WTC11 (cell line): ENCODE measurements around the gene VGLL1.

Experiments
- CBFB ChIP-seq: sonication (generic); formaldehyde crosslinking; IDR thresholded peaks from 2 replicates; pipeline ENCODE4 v1.8.1; 2022; ENCODE audit warnings: mild to moderate bottlenecking, low read depth, missing genetic modification reagents
- TF ChIP-seq, protein P1 (sequence below): fragments of 200-600 bp; IDR thresholded peaks from 2 replicates; pipeline ENCODE4 v1.8.0; 2022; ENCODE audit warnings: antibody characterized with exemption
- TF ChIP-seq, protein P2 (sequence below): sonication (generic); formaldehyde crosslinking; IDR thresholded peaks from 2 replicates; pipeline ENCODE4 v1.8.1; 2023; ENCODE audit warnings: mild to moderate bottlenecking, moderate library complexity, missing genetic modification reagents
- TF ChIP-seq, protein P3 (sequence below): fragments of 250-450 bp; sonication (Bioruptor Pico); IDR thresholded peaks from 2 replicates; pipeline ENCODE4 v1.9.0; 2021; ENCODE audit warnings: mild to moderate bottlenecking

DNA sequence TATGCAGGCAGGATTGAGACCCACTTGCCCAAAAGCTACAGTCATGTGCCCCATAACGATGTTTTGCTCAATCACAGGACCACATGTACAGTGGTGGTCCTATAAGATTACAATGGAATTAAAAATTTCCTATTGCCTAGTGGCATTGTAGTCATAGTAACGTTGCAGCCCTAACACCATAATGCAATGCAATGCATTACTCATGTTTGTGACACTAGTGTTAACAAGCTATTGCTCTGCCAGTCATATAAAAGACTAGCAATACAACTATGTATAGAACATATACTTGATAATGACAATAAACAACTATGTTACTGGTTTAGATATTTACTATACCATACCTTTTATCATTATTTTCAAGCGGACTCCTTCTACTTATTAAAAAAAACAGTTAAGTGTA, 50.6 kb downstream of the VGLL1 start:
- TF ChIP-seq, protein P1, sequence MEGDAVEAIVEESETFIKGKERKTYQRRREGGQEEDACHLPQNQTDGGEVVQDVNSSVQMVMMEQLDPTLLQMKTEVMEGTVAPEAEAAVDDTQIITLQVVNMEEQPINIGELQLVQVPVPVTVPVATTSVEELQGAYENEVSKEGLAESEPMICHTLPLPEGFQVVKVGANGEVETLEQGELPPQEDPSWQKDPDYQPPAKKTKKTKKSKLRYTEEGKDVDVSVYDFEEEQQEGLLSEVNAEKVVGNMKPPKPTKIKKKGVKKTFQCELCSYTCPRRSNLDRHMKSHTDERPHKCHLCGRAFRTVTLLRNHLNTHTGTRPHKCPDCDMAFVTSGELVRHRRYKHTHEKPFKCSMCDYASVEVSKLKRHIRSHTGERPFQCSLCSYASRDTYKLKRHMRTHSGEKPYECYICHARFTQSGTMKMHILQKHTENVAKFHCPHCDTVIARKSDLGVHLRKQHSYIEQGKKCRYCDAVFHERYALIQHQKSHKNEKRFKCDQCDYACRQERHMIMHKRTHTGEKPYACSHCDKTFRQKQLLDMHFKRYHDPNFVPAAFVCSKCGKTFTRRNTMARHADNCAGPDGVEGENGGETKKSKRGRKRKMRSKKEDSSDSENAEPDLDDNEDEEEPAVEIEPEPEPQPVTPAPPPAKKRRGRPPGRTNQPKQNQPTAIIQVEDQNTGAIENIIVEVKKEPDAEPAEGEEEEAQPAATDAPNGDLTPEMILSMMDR, result no peak
- TF ChIP-seq, protein P2, sequence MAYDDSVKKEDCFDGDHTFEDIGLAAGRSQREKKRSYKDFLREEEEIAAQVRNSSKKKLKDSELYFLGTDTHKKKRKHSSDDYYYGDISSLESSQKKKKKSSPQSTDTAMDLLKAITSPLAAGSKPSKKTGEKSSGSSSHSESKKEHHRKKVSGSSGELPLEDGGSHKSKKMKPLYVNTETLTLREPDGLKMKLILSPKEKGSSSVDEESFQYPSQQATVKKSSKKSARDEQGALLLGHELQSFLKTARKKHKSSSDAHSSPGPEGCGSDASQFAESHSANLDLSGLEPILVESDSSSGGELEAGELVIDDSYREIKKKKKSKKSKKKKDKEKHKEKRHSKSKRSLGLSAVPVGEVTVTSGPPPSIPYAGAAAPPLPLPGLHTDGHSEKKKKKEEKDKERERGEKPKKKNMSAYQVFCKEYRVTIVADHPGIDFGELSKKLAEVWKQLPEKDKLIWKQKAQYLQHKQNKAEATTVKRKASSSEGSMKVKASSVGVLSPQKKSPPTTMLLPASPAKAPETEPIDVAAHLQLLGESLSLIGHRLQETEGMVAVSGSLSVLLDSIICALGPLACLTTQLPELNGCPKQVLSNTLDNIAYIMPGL (CRISPR knock-in tag), result no peak
- TF ChIP-seq CBFB (CRISPR knock-in tag), result no peak
- TF ChIP-seq, protein P3, sequence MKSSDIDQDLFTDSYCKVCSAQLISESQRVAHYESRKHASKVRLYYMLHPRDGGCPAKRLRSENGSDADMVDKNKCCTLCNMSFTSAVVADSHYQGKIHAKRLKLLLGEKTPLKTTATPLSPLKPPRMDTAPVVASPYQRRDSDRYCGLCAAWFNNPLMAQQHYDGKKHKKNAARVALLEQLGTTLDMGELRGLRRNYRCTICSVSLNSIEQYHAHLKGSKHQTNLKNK, result no peak
